Subcutaneous adipose tissue (tissue), 4 donors: ENCODE measurements around the gene LMO1. TPM values are rescaled to one million over a fixed set of nuclear protein-coding genes. Genes with fewer than 3 reads are reported as not detected.

ENCODE experiments used
- total RNA-seq, 4 donors: library from RNA; depleted of rRNA; stranded (reverse); fragments of >200 nt; gene quantifications; one replicate each; pipeline ENCODE4 v1.1.0, GENCODE V29; 2016
- TF ChIP-seq, protein P1 (sequence below): fragments of 450-650 bp; IDR thresholded peaks from one replicate; pipeline ENCODE4 v1.5.1; 2016; ENCODE audit warnings: low read depth, mild to moderate bottlenecking, control low read depth, antibody characterized with exemption, moderate library complexity

Gene LMO1
- total RNA-seq, 4 donors from 2014 or later = not detected

DNA sequence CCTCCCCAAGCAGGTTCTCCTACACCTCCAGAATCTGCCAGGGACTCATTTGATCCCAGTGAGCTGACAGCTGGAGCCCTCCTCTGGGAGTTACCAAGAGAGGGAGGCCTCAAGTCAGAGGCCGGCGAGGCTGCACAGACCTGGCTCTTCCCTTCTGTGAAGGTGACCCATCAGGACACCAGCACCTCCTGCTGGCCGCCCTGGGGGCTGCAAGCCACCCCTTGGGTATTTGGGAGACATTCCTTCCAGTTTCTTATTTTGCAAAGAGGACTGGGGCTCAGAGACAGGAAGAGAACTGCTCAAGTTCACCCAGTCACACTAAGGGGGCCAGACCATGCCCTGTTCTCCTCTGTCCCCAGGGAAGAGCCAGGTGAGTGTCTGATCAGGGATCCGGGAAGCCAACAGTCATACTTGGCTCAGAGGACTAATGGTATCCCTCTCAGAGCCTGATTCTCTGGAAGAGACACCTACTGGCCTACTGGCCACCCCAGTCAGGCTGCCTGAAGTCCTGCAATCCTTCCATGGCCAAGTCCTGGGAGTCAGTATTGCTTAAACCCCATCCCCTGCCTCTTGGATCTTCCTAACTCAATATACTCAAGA is 54.4 kb downstream of the LMO1 start:
- TF ChIP-seq, protein P1, sequence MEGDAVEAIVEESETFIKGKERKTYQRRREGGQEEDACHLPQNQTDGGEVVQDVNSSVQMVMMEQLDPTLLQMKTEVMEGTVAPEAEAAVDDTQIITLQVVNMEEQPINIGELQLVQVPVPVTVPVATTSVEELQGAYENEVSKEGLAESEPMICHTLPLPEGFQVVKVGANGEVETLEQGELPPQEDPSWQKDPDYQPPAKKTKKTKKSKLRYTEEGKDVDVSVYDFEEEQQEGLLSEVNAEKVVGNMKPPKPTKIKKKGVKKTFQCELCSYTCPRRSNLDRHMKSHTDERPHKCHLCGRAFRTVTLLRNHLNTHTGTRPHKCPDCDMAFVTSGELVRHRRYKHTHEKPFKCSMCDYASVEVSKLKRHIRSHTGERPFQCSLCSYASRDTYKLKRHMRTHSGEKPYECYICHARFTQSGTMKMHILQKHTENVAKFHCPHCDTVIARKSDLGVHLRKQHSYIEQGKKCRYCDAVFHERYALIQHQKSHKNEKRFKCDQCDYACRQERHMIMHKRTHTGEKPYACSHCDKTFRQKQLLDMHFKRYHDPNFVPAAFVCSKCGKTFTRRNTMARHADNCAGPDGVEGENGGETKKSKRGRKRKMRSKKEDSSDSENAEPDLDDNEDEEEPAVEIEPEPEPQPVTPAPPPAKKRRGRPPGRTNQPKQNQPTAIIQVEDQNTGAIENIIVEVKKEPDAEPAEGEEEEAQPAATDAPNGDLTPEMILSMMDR = no peak

DNA sequence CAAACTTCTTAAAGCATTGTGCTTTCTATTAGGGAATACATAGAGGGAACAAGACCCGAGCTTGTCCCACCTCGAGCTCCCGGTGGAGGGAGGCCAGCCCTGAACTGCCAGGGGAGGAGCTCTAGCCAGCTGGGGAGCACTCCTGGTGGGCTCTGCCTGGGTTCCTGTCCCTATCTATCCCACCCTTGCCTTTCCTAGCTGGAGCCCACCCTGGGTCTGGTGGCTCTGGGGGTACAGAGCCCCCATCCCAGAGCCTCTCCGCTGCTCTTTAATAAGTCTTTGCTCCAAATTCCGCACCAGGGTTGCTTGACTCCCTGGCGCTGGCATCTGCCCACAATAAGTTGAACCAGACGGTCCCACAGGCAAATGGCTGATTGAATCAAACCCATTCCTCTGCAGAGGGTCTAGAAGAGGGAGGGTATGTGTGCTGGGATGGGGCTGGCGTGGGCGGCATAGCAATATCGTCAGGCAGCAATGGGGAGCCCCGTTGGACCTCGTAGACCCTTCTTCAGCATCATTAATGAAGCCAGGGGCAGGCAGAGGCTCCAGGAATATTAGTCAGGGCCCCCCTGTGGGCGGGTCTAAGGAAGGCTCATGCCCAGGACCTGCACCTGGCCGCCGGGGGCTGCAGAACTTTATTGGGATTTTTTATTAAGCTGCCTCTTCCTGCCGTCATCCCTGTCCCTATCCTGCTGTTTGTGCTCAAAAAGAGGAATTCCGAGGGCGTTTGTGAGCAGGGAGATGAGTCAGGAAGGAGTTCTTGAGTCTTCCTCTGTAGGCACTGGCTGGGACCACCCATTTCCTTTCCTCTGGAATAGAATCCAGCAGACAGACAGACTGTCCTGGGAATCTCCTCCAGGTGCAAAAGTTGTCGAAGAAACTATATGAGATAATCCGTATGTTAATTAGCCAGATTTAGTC is 56.3 kb downstream of the LMO1 start:
- TF ChIP-seq, protein P1 = no peak

DNA sequence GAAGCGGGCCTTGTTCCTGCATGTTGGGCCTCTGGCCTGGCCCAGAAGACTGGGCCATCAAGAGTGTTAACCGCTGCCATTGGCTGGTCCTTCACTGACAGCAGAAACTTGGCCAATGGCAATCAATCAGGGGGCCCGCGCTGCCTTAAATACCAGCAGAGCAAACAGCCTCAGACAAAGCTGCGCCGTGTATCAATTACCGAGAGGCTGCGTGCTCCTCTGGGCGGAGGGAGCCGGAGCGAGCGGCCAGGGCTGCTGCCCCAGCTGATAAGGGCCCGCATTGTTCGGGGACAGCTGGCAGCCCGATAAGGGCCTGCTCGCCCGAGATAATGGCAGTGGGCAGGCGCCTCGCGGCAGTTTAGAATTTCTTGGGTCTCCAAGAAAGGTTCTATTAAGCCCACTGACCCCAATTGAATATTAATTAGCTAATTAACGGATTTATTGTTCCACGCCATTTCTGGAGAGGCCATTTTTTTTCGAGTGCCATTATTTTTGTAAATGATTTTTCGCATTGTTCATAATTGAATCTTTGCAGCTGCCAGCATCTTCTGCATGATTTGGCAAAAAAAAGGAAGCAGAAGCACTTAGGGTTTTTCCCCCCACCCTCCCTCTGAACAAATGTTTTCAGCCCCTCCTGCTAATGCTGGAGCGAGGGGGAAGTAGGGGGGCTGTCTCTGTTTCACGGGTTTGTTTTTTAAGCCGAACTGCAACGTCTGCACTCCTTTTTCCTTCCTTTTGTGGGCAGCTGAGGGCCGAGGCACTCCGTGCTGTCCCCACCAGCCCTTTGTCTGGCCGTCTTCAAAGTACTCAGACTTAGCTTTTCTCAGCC is 57.2 kb downstream of the LMO1 start:
- TF ChIP-seq, protein P1 = no peak

DNA sequence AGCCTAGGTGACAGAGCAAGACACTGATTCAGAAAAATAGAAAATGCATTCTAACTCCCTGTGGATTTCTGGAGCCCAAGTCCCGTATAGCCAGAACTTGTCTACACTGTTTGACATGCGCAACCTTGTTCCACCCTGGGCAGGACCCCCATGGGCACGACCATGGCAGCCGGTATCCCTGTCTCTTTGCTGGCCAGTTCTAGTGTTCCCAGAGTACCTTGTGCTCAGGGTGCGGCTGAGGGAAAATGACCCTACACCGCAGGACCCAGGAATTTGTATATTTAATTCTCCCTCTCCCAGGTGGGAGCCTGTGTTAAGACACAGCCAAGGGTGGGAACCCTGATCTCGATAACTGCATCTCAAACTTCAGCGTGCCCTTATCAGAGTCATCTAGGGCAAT is 58.1 kb downstream of the LMO1 start:
- TF ChIP-seq, protein P1 = no peak

DNA sequence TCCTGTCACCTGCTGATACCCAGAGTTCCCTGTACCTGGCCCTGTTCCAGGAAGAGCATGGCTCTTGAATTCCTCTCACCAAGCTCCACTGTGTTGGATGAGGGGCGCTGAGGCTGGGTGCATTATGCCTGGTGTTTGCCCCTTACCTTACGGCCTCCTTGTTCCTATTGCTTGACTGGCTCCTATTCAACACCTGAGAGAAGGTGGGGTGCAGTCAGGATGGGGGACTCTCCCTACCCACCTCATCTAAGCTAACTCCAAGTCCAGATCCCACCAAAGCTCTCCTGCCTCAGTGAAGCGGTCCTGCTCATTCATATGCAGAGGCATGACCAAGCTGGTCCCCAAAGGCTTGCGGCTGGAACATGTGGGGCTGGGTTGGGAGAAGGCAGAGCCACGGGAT is 59.1 kb downstream of the LMO1 start:
- TF ChIP-seq, protein P1 = no peak

DNA sequence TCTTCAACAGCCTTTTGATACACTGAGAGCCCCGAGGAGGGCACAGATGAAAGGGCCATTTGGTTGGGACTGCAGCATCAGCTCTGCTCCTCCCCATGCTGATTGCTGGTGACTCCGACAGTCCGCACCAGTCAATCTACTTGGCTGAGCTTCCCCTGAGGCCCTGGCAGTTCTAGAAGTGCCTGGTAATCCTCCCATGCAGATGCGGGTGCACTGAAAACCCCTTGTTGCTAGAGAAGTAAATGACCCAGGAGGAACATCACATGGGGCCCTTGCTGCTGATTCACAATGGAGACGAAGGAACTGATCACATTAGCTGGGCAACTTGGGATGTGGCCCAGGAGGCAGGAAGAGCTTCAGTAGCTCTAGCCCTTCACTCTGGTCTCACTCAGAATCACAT is 59.7 kb downstream of the LMO1 start:
- TF ChIP-seq, protein P1 = no peak

DNA sequence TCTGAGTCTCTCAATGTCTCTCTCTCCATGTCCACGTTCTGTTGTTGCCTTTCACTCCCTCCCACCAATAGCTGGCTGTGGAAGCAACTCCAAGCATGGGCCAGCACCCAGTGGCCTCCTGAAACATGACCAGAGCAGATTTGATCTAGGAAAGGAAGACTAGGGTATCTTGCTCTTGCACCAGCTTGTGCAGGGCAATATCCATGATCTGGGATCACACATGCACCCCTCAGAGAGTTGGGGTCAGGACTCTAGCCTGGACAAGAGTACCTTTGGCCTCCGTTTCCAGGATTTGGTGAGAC is 60.3 kb downstream of the LMO1 start:
- TF ChIP-seq, protein P1 = no peak
